Panc1 (cell line): ENCODE measurements around the gene KHDRBS1.

Source experiments
- CTCF ChIP-seq: fragments of 450-650 bp; IDR thresholded peaks from 2 replicates; pipeline ENCODE4 v1.5.1; 2017; ENCODE audit warnings: mild to moderate bottlenecking
- TF ChIP-seq, protein P1 (sequence below), 2 experiments: IDR thresholded peaks; 2 replicates each; pipeline ENCODE4 v1.6.1; 2011 to 2012; ENCODE audit warnings: low read depth in 2 of 2, control low read depth in 1 of 2, low read length in 1 of 2, mild to moderate bottlenecking in 1 of 2, moderate library complexity in 1 of 2; ENCODE audit not compliant: insufficient read depth in 1 of 2

- TF ChIP-seq CTCF = no peak
- TF ChIP-seq, protein P1, sequence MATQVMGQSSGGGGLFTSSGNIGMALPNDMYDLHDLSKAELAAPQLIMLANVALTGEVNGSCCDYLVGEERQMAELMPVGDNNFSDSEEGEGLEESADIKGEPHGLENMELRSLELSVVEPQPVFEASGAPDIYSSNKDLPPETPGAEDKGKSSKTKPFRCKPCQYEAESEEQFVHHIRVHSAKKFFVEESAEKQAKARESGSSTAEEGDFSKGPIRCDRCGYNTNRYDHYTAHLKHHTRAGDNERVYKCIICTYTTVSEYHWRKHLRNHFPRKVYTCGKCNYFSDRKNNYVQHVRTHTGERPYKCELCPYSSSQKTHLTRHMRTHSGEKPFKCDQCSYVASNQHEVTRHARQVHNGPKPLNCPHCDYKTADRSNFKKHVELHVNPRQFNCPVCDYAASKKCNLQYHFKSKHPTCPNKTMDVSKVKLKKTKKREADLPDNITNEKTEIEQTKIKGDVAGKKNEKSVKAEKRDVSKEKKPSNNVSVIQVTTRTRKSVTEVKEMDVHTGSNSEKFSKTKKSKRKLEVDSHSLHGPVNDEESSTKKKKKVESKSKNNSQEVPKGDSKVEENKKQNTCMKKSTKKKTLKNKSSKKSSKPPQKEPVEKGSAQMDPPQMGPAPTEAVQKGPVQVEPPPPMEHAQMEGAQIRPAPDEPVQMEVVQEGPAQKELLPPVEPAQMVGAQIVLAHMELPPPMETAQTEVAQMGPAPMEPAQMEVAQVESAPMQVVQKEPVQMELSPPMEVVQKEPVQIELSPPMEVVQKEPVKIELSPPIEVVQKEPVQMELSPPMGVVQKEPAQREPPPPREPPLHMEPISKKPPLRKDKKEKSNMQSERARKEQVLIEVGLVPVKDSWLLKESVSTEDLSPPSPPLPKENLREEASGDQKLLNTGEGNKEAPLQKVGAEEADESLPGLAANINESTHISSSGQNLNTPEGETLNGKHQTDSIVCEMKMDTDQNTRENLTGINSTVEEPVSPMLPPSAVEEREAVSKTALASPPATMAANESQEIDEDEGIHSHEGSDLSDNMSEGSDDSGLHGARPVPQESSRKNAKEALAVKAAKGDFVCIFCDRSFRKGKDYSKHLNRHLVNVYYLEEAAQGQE (IDR thresholded peaks at IDR 0.05; ENCODE audit: insufficient read depth in 1 of 2, low read depth in 2 of 2, low read length in 1 of 2) = no peak
Observed at GRCh38 chr1:32082022-32082421, 68.4 kb downstream of the KHDRBS1 start.
